HepG2 (cell line): Measurements from ENCODE around the gene AEBP1. TPM values are rescaled to one million over a fixed set of nuclear protein-coding genes. Genes with fewer than 3 reads are reported as not detected.

Source experiments
- ATAC-seq: fragments of 200-7000 bp; cut with Tn5 transposase; 3 replicates; pipeline ENCODE4 v1.9.1; 2020; ENCODE audit warnings: mild to moderate bottlenecking, moderate library complexity
- BruUV-seq: library from RNA; stranded (reverse); fragments of 400-500 nt; replicated peaks from 2 replicates; lab custom pipeline; 2021; lab: Mats Ljungman, UMichigan
- CTCF ChIA-PET: fragments of 300-600 bp; formaldehyde crosslinking; extraction: SDS; loops from one replicate; lab custom pipeline; 2021; ENCODE audit warnings: low total read pairs, inconsistent platforms, low intra/inter-chr PET ratio; lab: Yijun Ruan, JAX
- POLR2A ChIA-PET: fragments of 350-600 bp; sonication (Branson Sonifier 250); formaldehyde crosslinking; loops from one replicate; lab custom pipeline; 2020; ENCODE audit warnings: antibody characterized with exemption, inconsistent platforms; lab: Yijun Ruan, JAX
- DNase-seq: peaks from one replicate; pipeline ENCODE4 v3.0.0-alpha.2; 2015; ENCODE audit warnings: low spot score
- FAIRE-seq: peaks from 3 replicates; lab custom pipeline; 2011; peaks lifted over from hg19 to GRCh38; lab: Jason Lieb, UNC
- H2AFZ ChIP-seq: one replicate; pipeline ENCODE4 v1.6.1; 2011; ENCODE audit warnings: low read length, inconsistent platforms
- H3K27ac ChIP-seq: fragments of 300-600 bp; 3 replicates; pipeline ENCODE4 v1.8.0; 2011; ENCODE audit warnings: mixed run types, mild to moderate bottlenecking, mixed read lengths, low read length, inconsistent platforms; ENCODE audit not compliant: insufficient read depth; ENCODE audit errors: extremely low read length
- H3K27me3 ChIP-seq, 2 experiments: fragments of 200-600 bp in 1 of 2; 2 replicates in 1 of 2; 3 replicates in 1 of 2; pipeline versions ENCODE4 v1.6.0 to v1.8.0; 2011; ENCODE audit warnings: low read length in 2 of 2, mild to moderate bottlenecking in 2 of 2, moderate library complexity in 2 of 2, inconsistent platforms in 1 of 2; ENCODE audit not compliant: insufficient read depth in 2 of 2, control insufficient read depth in 1 of 2
- H3K36me3 ChIP-seq, 2 experiments: fragments of 200-600 bp in 1 of 2; replicated peaks in 1 of 2; 2 replicates in 1 of 2; 3 replicates in 1 of 2; pipeline versions ENCODE4 v1.5.1 to v1.8.0; 2011; ENCODE audit warnings: low read length in 2 of 2, inconsistent platforms in 1 of 2; ENCODE audit not compliant: insufficient read depth in 2 of 2, control insufficient read depth in 1 of 2
- H3K4me1 ChIP-seq: 2 replicates; pipeline ENCODE4 v1.5.1; 2012; ENCODE audit warnings: low read length, inconsistent platforms; ENCODE audit not compliant: insufficient read depth
- H3K4me2 ChIP-seq: 2 replicates; pipeline ENCODE4 v1.6.0; 2011; ENCODE audit warnings: low read depth, low read length, inconsistent platforms
- H3K4me3 ChIP-seq, 3 experiments: fragments of 200-600 bp in 1 of 3; sonication (generic), shearing (Covaris generic) in 1 of 3; replicated peaks in 1 of 3; 2 replicates each; pipeline ENCODE4 v1.5.1; 2011 to 2016; ENCODE audit warnings: low read length in 3 of 3, inconsistent platforms in 2 of 3, low read depth in 2 of 3, mild to moderate bottlenecking in 2 of 3, control low read depth in 1 of 3, mixed read lengths in 1 of 3; ENCODE audit not compliant: insufficient read depth in 1 of 3
- H3K79me2 ChIP-seq: one replicate; pipeline ENCODE4 v1.6.1; 2011; ENCODE audit warnings: low read length, inconsistent platforms; ENCODE audit not compliant: insufficient read depth
- H3K9ac ChIP-seq: 2 replicates; pipeline ENCODE4 v1.6.0; 2011; ENCODE audit warnings: mild to moderate bottlenecking, low read depth, low read length, inconsistent platforms; ENCODE audit not compliant: insufficient read depth
- H3K9me3 ChIP-seq: 2 replicates; pipeline ENCODE4 v1.5.1; 2012; ENCODE audit warnings: mild to moderate bottlenecking, low read length
- H4K20me1 ChIP-seq: 2 replicates; pipeline ENCODE4 v1.6.0; 2011; ENCODE audit warnings: inconsistent platforms, mild to moderate bottlenecking, low read length, moderate library complexity; ENCODE audit not compliant: insufficient read depth
- STAG1 ChIP-seq: sonication (generic); formaldehyde crosslinking; IDR thresholded peaks from 2 replicates; pipeline ENCODE4 v1.4.0; 2020; ENCODE audit warnings: missing genetic modification reagents
- ZNF850 ChIP-seq: sonication (generic); formaldehyde crosslinking; conservative IDR thresholded peaks from 2 replicates; pipeline ENCODE4 v1.9.0; 2021; ENCODE audit warnings: mild to moderate bottlenecking, missing genetic modification reagents
- WGBS: methylation state at CpG from one replicate; pipeline ENCODE4 v1.1.6; 2017; ENCODE audit warnings: low lambda C conversion rate; 5-methylcytosine and 5-hydroxymethylcytosine counted together
- in situ Hi-C: cut with HindIII; loops from 2 replicates; pipeline ENCODE4 v1.10.0; 2017; ENCODE audit warnings: low pct_unique_long_range_greater_than_20kb; ENCODE audit not compliant: extremely low pct_ligation_motif_present
- intact Hi-C: fragments of 100-400 bp; cut with micrococcal nuclease; formaldehyde crosslinking; loops from one replicate; pipeline ENCODE4 v1.10.0; 2022; ENCODE audit not compliant: unreplicated experiment
- polyA plus RNA-seq, 8 experiments: library from polyadenylated mRNA; depleted of rRNA in 3 of 8; stranded (reverse) in 7 of 8; unstranded in 1 of 8; fragments of >200 nt; fragmentation: Illumina TruSeq in 4 of 8; extraction: Trizol in 4 of 8; gene quantifications; 2 replicates each; pipeline versions ENCODE4 v1.2.1 to v1.2.3, GENCODE V29; 2011 to 2016; ENCODE audit warnings: low read depth in 4 of 8, missing spikeins in 1 of 8, mixed read lengths in 1 of 8; ENCODE audit not compliant: insufficient read depth in 1 of 8
- total RNA-seq, 5 experiments: library from RNA; depleted of rRNA; stranded (reverse); fragments of >200 nt; fragmentation: Illumina TruSeq; extraction: Trizol; gene quantifications; 2 replicates each; pipeline ENCODE4 v1.2.3, GENCODE V29; 2016; ENCODE audit warnings: low read depth in 1 of 5
- TF ChIP-seq, protein P1 (sequence below): IDR thresholded peaks from 2 replicates; pipeline ENCODE4 v1.6.1; 2016; ENCODE audit warnings: control low read depth
- TF ChIP-seq, protein P2 (sequence below): sonication (generic); formaldehyde crosslinking; IDR thresholded peaks from 2 replicates; pipeline ENCODE4 v1.4.0; 2020; ENCODE audit warnings: missing genetic modification reagents, borderline replicate concordance
- TF ChIP-seq, protein P3 (sequence below): sonication (generic); formaldehyde crosslinking; IDR thresholded peaks from 2 replicates; pipeline ENCODE4 v1.8.0; 2022; ENCODE audit warnings: mild to moderate bottlenecking, missing genetic modification reagents; ENCODE audit not compliant: insufficient replicate concordance

Gene AEBP1
- total and polyA plus RNA-seq, 2 of the 13 experiments (the other 11 are each of a cell fraction or from before 2014, with no cell fraction given), result 0.22 to 0.55 TPM

DNA sequence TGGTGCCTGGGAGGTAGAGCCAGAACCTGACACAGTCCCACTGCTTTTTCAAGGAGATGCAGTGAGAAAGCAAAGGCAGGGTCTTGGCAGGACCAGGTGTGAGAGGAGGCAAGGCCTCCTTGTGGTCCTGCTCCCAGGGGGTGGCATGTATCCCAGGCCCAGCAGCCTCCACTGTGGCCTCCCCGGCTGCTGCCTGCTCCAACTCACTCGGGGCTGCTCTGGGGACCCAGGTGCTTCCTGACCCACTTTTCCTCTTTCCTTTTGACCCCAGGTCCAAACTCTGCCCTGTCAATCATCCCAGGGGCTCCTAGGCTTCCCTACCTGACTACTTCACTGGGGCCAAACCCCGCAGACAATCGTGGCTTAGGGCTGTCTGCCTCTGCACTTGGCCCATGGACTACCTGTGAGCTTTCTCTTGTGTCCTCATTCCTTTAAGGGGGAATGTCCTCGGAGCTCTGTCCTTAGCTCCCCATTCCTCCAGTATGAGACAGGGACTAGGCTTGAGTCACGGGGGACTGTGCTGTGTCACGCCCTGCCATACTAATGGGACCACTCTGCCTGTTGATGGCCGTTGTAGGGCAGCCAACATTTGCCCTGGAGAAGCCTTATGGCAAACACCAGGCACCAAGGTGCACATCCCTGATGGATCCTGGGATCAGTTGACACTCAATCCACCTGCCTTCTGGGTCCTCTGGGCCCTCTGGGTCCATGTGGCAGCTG is 1.1 kb upstream of the AEBP1 start:
- H3K27ac ChIP-seq, result no peak overlapping the region
- in situ Hi-C loops (no loop called here), intact Hi-C loops (no loop called here)
- no peaks in the 10 kb centered on the region for H3K9me3 ChIP-seq
- peaks cover 8 to 37% of the 10 kb centered on the region in 2 experiments; a peak in 4 of 5 replicates for H3K27me3 ChIP-seq
- 26% methylated on average over 3 of the region's 8 CpGs for WGBS
- peaks cover 46% of the 10 kb centered on the region for H3K4me1 ChIP-seq
- no peak for FAIRE-seq
- H2AFZ ChIP-seq, result no peak overlapping the region
- BruUV-seq, result no TSS peak
- no peak; the same call in 2 of the 3 replicates for ATAC-seq
- H3K79me2 ChIP-seq, result no peaks in the 10 kb centered on the region
- no peak overlapping the region for H3K4me3 ChIP-seq
- peak overlapping the region; percentile 7; the same call in 1 of the 2 replicates for H3K4me2 ChIP-seq
- TF ChIP-seq ZNF850 (CRISPR knock-in tag) (no peak), STAG1 (CRISPR knock-in tag) (no peak)
- TF ChIP-seq, protein P1, sequence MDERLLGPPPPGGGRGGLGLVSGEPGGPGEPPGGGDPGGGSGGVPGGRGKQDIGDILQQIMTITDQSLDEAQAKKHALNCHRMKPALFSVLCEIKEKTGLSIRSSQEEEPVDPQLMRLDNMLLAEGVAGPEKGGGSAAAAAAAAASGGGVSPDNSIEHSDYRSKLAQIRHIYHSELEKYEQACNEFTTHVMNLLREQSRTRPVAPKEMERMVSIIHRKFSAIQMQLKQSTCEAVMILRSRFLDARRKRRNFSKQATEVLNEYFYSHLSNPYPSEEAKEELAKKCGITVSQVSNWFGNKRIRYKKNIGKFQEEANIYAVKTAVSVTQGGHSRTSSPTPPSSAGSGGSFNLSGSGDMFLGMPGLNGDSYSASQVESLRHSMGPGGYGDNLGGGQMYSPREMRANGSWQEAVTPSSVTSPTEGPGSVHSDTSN (CRISPR knock-in tag), result peak; percentile 55; the same call in 1 of the 2 replicates
- TF ChIP-seq, protein P2, sequence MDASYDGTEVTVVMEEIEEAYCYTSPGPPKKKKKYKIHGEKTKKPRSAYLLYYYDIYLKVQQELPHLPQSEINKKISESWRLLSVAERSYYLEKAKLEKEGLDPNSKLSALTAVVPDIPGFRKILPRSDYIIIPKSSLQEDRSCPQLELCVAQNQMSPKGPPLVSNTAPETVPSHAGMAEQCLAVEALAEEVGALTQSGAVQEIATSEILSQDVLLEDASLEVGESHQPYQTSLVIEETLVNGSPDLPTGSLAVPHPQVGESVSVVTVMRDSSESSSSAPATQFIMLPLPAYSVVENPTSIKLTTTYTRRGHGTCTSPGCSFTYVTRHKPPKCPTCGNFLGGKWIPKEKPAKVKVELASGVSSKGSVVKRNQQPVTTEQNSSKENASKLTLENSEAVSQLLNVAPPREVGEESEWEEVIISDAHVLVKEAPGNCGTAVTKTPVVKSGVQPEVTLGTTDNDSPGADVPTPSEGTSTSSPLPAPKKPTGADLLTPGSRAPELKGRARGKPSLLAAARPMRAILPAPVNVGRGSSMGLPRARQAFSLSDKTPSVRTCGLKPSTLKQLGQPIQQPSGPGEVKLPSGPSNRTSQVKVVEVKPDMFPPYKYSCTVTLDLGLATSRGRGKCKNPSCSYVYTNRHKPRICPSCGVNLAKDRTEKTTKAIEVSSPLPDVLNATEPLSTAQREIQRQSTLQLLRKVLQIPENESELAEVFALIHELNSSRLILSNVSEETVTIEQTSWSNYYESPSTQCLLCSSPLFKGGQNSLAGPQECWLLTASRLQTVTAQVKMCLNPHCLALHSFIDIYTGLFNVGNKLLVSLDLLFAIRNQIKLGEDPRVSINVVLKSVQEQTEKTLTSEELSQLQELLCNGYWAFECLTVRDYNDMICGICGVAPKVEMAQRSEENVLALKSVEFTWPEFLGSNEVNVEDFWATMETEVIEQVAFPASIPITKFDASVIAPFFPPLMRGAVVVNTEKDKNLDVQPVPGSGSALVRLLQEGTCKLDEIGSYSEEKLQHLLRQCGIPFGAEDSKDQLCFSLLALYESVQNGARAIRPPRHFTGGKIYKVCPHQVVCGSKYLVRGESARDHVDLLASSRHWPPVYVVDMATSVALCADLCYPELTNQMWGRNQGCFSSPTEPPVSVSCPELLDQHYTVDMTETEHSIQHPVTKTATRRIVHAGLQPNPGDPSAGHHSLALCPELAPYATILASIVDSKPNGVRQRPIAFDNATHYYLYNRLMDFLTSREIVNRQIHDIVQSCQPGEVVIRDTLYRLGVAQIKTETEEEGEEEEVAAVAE (CRISPR knock-in tag), result no peak
- TF ChIP-seq, protein P3, sequence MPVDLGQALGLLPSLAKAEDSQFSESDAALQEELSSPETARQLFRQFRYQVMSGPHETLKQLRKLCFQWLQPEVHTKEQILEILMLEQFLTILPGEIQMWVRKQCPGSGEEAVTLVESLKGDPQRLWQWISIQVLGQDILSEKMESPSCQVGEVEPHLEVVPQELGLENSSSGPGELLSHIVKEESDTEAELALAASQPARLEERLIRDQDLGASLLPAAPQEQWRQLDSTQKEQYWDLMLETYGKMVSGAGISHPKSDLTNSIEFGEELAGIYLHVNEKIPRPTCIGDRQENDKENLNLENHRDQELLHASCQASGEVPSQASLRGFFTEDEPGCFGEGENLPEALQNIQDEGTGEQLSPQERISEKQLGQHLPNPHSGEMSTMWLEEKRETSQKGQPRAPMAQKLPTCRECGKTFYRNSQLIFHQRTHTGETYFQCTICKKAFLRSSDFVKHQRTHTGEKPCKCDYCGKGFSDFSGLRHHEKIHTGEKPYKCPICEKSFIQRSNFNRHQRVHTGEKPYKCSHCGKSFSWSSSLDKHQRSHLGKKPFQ (CRISPR knock-in tag), result no peak
- no peaks in the 10 kb centered on the region for H4K20me1 ChIP-seq
- CTCF ChIA-PET, result no interaction called here
- no peak overlapping the region for H3K9ac ChIP-seq
- POLR2A ChIA-PET, result interaction anchor here (1.7 kb wide), 1 partner anchor 10 kb away, joined by 4 read pairs; no protein-coding TSS in a partner anchor
- H3K36me3 ChIP-seq, result no peaks in the 10 kb centered on the region
- no peak for DNase-seq
